Measurements from ENCODE around the gene NFATC1.

NFATC1 gene

DNA sequence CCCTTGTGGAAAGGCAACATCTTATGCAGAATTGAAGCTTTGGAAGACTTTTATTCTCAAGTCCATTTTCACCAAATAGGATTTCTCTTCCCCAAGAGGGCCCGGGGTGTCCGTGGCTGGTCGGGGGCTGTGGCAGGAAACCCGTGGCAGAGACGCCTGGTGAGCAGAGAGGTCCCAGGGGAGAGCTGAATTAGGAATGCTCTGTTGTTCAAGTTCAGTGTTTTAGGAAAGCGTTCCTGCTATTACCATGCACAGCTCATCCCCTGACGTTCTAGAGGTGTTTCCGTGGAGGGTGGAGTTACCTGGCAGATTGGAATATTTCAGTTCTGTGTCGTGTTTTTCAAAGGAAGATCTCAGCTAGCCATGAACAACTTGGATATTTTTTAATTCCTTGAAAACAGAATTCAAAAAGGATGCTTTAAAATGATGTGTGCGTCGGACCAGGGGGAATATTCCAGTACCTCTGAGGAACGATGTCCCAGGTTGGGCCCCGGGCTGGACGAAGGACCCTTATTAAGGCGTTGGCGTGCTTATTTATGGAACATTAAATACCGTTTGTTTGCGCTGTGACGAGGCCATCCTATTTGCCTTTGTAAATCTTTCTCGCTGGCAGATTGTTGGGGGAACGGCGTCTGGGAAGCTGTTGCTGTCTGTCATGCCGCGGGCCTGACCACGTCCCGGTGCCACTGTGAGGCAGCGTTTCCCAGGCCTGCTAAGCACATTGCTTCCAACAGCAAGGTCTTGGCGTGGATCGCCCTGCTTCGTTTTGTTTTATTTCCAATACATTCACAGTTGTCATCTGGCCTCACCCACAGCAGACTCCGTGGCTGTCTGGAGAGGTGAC lies 8.2 kb downstream of the NFATC1 start:
- DNase-seq (ENCODE audit: low read depth in 3 of 3, low spot score in 1 of 3), result no peak

DNA sequence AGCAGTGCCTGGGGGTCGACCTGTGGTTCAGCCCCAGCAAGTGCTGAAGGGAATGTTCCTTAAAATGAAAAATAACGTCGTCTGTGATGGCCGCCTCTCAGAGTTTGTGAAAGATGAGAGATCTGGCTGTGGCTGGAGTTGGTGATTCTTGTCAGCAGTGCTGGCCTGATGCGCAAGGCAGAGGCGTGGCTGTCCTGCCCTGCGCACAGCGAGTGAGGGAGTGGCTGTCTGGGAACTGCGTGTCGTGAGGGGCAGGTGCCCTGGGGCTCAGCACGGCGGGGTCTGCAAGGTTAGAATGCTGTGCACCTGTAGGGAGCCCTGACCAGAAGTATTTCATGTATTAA lies 8.8 kb downstream of the NFATC1 start:
- DNase-seq (ENCODE audit: low read depth in 3 of 3, low spot score in 1 of 3), result no peak

DNA sequence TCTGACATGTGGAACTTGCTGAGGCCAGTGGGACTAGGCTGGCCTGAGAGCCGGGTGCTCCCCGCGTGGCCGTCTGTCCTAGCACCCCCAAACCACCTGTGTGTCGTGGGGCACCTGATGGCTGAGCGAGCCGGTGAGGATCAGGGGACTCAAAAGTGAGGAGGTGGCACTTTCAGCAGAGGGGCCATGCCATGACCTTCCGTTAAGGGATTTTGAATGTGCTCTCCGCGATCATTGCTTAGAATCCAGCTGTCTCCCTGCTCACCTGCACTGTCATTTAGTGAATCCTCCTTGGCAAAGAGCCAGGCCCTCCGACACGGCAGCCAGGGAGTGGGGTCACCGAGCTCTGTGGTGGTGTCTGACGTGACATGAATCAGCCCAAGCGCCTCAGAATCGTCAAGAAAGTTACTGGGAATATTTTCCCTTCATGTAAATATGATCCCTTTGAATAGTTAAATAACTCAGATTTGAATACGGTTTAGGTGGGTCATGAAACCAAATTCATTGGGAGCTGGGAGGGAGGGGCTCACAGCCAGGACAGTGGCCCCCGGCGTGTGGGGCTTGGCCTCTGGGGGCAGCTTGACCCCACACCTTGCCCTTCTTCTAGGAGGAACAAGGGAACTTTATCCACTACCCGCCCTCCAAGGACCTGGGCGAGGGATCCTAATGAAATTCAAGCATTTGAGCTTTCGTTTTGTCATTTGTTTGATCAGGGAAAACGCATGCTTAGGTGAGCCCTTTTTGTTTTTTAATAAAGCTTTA lies 9.5 kb downstream of the NFATC1 start:
- DNase-seq (ENCODE audit: low read depth in 3 of 3, low spot score in 1 of 3), result no peak

DNA sequence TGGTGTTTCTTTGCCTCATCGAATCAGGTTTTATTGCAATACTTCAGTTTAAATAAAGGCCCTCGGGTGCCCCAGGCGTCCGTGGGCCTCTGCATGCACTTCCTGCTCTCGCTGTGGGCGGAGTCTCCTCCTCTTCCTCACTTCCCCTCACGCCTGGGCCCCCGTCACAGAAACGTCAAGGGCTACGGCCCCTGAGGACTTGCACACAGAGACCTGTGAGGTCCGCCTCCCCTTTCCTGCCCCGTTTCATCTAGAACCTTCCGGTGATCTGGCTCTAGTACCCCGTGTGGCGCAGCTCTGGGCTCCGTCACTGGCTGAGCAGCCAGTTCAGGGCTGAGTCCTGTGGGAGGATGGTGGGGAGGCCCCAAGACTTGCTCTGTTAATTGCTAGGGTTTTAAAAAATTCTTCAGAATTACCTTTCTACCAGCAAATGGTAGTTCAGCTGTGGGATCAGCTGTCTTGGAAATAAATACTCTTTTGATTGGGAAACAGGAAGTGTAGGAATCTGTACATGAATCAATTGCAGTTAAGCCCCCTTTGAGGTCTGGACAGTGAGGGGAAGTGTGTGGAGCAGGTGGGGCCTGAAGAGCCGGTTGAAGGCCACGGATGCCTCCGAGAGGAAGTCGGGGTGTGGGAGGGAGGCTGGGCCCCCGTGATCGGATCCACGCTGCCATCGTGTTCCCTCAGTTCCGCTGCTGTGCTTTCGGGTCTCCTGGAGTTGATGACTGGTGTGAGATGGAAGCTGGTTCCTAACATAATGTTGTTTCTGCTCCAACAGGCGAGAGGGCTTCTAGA lies 10.2 kb downstream of the NFATC1 start:
- peak; percentile 61 to 75 (median 65) for DNase-seq (ENCODE audit: low read depth in 3 of 3, low spot score in 1 of 3)

DNA sequence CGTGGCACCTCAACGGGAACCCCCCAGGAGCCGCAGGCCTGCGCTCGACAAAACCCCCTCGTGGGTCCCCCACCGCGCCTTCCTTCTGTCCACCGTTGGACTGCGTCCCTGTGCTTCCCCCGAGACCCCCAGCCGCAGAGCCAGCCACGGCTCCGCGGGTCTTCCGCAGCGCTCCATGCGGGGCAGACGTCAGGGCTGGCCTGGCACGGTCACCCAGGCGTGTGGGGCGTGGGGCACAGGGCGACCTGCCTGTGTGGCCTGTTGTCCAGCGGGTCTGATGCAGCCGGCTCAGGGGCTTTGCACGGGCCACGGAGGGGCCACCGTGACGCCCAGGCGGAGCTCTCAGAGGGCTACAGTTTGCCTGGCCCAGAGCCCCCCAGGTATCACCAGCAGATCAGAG lies 11.0 kb downstream of the NFATC1 start:
- DNase-seq (ENCODE audit: low read depth in 3 of 3, low spot score in 1 of 3), result no peak

DNA sequence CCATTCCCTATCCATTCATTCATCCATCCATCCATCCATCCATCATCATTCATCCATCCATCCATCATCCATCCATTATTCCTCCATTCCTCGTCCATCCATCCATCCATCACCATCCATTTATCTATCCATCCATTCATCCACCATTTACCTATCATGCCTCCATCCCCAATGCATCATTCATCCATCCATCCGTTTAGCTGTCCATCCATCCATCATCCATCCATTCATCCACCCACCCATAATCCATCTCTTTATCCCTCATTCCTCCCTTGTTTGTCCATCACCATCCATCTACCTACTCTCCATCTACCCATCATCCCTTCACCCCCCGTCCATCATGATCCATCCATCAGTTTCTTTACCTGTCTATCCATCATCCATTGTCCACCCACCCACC lies 13.6 kb downstream of the NFATC1 start:
- no peak for DNase-seq (ENCODE audit: low read depth in 3 of 3, low spot score in 1 of 3)

DNA sequence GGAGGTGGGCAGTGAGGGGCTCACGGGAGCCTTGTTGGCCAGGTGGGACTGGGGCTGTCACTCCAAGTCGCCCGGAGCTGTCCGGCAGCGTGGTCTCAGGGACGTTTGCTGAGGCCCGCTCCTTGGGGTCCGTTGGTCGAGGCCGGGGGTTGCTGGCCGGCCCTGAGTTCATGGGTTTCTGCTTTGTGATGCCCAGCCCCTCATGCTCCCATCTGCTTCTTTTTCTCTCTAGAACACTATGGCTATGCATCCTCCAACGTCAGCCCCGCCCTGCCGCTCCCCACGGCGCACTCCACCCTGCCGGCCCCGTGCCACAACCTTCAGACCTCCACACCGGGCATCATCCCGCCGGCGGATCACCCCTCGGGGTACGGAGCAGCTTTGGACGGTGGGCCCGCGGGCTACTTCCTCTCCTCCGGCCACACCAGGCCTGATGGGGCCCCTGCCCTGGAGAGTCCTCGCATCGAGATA lies 14.5 kb downstream of the NFATC1 start:
- DNase-seq (ENCODE audit: low read depth in 3 of 3, low spot score in 1 of 3), result no peak

DNA sequence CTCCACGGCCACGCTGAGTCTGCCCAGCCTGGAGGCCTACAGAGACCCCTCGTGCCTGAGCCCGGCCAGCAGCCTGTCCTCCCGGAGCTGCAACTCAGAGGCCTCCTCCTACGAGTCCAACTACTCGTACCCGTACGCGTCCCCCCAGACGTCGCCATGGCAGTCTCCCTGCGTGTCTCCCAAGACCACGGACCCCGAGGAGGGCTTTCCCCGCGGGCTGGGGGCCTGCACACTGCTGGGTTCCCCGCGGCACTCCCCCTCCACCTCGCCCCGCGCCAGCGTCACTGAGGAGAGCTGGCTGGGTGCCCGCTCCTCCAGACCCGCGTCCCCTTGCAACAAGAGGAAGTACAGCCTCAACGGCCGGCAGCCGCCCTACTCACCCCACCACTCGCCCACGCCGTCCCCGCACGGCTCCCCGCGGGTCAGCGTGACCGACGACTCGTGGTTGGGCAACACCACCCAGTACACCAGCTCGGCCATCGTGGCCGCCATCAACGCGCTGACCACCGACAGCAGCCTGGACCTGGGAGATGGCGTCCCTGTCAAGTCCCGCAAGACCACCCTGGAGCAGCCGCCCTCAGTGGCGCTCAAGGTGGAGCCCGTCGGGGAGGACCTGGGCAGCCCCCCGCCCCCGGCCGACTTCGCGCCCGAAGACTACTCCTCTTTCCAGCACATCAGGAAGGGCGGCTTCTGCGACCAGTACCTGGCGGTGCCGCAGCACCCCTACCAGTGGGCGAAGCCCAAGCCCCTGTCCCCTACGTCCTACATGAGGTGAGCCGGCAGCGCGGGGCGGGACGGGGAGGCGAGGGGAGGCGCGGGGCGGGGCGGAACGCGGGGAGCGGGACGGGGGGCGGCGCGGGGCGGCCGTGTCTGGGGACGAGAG lies 15.2 kb downstream of the NFATC1 start:
- DNase-seq (ENCODE audit: low read depth in 3 of 3, low spot score in 1 of 3), result no peak

DNA sequence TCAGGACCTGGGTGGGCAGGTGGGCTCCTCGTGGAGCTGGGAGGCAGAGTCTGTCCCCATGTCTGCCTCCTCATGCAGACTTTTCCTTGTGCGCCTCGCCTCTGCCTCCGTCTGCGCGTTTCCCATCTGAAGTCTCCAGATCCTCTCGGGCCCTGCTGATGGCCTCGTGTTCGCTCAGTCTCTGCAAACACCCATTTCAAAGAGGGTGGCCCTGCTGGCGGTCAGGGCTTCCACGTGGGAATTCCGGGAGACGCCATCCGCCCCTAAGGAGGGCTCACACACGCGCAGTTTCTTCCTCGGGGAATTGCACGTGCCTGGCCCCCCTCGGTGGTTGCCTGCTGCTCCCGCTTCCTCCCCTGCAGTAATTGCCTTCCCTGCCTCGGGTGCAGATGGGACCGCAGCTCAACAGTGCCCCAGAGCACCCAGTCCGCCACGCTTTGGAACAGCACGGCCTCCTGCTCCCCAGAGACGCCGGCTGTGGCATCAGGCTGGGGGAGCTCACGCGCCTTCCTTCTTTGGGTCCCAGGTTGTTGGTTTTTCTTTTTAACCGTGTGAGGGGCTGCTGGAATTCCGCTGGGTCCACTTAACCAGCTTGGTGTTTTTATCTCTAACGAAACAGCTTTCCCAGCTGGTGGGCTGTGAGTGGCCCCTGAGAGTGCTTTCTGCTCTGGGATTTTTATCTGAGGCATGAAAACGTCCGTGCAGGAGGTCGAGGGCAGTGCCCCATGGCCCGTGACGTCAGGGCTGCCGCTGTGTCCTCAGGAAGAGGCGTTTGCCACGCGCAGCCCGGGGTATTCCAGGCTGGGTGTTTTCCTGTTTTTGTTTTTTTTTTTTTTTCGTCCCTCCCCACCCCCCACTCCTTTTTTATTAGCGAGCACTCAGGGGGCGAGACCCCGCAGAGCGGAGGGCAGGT lies 16.1 kb downstream of the NFATC1 start:
- DNase-seq (ENCODE audit: low read depth in 3 of 3, low spot score in 1 of 3), result no peak

DNA sequence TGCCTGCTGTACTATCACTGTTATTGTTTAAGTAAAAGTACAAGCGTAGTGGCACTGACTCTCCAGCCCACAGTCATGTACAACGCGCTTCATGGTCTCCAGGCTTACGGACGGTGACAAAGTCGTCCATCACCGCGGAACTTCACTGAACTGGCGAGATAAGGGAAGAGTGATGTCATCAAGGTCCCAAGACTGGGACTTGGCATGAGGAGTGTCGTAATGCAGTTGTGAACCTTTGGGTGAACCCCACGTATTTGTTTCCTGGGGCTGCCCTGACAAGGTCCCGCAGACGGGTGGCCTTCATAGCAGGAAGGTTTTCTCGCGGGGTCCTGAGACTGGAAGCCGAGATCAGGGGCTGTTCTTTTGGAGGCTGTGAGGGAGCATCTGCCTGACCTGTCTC lies 17.3 kb downstream of the NFATC1 start:
- no peak for DNase-seq (ENCODE audit: low read depth in 3 of 3, low spot score in 1 of 3)

DNA sequence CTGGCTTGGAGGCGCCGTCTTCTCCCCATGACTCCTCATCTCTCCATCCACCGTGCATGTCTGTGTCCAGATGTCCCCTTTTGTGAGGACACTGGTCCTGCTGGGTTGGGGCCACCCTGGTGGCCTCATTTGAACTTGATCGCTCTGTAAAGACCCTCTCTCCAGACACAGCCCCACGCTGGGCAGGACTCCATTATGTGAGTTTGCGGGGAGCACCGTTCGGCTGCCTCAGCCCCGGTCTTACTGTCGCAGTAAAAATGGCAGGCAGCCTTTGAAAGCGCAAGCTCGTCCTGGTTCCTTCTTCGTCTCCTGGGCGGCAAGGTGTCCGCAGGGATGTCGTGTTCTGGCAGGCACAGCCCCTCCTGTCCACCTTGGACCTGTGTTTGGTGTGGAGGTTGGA lies 17.7 kb downstream of the NFATC1 start:
- no peak for DNase-seq (ENCODE audit: low read depth in 3 of 3, low spot score in 1 of 3)

DNA sequence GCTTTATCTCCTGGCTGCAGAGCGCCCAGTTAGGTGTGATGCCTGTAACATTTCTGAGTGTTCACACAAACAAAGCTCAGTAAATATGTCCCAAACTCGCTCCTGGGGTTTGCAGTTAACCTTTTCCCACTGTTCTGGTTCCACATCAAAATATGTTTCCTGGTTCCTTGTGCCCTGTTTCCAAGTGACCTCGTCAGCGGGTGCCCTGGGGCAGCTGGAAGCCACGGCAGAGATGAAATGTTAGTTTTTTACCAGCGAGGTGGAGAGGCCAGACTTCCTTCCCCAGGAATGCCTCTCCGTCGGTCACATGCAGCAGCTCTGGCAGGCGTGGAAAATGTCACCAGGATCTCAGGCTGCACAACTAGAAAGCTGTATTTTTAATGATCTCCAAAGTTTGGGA lies 18.2 kb downstream of the NFATC1 start:
- no peak for DNase-seq (ENCODE audit: low read depth in 3 of 3, low spot score in 1 of 3)

DNA sequence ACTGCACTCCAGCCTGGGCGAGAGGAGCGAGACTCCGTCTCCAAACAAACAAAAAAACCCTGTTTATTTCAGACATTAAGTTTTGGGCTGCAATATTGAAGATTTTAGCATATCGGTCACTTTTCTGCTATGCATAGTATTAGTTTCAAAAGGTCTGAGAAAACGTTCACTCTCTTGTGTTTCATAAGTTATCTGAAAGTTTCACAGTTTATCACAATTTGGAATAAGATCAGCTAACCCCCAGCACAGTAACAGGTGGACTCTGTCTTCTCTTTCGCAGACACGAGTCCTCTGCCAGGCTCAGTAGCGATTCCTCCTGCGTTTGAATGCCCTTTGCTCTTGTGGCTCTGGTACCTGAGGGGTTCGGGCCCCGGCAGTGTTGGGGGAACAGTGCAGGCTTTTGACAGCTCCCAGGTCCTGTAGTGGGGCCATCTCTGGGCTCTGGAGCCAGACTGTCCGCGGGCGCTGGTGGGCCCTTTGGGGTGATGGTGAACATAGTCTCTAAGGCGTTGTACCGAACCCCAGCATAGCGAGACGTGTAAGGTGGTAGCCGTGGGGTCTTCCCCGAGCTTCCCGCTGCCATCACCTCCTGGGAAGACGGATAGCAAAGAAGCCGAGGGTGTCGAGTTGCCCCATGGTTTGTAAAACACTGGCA lies 20.4 kb downstream of the NFATC1 start:
- DNase-seq (ENCODE audit: low read depth in 3 of 3, low spot score in 1 of 3), result no peak

DNA sequence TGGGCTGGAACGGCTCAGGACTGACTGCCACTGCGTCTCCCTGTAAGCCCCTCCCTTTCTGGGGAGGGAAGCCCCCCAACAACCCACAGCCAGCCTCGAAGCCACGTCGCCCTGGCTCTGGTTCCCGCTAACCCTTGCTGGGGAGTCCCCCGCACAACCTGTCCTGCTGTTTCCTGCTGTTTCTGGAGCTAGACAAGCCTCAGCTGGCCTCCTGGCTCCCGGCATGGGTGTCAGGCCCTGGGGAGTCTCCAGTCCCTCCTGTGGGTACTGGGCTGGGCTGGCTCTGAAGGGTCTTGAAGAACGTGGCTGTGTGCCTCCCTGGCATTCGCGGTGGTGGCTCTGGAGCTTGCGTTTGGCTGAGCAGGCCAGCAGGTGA lies 20.9 kb downstream of the NFATC1 start:
- DNase-seq (ENCODE audit: low read depth in 3 of 3, low spot score in 1 of 3), result no peak

DNA sequence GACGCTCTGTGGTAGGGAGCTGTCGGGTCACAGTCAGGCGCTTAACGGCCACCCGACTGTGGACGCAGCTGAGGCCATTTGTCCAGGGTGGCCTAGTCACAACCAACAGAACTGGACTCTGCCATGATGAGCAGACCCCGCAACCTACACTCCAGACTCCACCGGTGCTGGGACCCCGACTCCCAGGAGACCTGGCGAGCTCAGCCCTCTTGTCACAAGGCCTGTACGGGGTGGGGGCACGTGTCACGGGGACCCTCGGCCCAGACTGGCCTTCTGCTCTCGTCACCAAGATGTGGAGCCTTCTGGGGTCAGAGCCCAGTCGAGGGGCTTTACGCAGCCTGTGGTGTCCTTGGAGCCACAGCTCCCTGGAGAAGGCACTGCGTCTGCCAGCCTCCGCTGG lies 22.5 kb downstream of the NFATC1 start:
- DNase-seq (ENCODE audit: low read depth in 3 of 3, low spot score in 1 of 3), result no peak

DNA sequence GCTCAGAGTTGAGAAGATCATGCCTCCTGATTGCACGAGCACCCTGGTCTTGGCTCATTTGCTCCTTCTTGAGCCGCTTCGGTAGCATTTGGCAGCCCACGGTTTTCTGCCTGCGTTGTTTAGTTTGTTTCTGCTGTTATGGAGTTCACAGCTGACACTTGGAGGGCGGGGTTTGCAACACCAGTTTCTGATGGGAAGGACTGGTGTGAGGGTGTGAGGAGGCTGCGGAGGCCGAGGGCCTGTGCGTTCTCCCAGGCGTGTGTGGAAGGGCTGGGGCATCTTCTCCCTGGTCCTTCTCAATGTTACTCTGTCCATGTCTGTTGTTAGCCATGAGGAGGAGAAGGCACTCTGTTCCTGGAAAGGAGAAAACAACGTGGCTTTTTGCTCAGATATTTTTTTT lies 22.9 kb downstream of the NFATC1 start:
- DNase-seq (ENCODE audit: low read depth in 3 of 3, low spot score in 1 of 3), result no peak

DNA sequence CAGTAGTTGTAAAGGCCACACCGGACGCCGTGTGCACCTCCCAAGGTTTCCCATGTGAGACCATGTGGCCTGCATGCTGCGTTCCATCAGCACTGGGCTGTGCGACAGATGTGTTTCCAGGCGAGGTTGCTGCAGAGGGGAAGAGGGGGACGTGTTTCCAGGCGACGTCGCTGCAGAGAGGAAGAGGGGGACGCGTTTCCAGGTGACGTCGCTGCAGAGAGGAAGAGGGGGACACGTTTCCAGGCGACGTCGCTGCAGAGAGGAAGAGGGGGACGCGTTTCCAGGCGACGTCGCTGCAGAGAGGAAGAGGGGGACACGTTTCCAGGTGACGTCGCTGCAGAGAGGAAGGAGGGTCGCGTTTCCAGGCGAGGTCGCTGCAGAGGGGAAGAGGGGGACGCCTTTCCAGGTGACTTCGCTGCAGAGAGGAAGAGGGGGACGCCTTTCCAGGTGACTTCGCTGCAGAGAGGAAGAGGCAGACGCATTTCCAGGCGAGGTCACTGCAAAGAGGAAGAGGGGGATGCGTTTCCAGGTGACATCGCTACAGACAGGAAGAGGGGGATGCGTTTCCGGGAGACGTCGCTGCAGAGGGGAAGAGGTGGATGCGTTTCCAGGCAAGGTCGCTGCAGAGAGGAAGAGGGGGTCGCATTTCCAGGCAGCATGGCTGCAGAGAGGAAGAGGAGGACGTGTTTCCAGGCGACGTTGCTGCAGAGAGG lies 24.5 kb downstream of the NFATC1 start:
- no peak for DNase-seq (ENCODE audit: low read depth in 3 of 3, low spot score in 1 of 3)

DNA sequence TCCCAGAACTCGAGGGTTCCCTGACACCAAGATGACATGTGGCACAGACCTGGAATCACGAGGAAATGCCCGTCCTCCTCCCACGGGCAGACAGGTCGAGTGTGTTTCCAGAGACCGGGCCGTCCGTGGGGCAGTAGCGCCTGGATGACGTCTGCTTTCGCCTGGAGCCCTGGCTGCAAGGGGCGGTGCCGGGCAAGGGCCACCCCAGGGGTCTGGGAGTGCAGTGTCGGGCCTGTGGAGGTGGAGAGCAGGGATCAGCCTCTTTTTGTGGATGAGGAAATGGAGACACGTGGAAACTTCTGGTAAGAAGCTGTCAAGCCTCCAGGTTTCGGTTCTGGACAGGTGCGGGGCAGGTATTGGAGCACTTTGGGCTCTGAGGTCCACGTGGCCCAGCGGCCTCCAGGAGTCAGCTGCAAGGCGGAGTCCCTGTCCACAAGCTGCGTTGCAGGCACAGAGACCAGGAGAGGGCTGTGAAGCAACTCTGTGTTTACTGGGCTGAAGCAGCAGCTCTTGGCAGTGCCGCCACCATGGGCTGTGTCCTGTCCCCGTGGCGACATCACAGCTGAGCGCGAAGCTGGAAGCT lies 25.6 kb downstream of the NFATC1 start:
- DNase-seq (ENCODE audit: low read depth in 3 of 3, low spot score in 1 of 3), result no peak

All from stimulated activated CD4-positive, alpha-beta T cell treated with anti-CD3 and anti-CD28 coated beads, TNF-alpha, amount 100 ng/mL, for 1 hour (primary cell).